Stomach (tissue), 9 donors: ENCODE results near the gene ENTPD2. TPM values are rescaled to one million over a fixed set of nuclear protein-coding genes. Genes with fewer than 3 reads are reported as not detected.
A peak's percentile ranks its signal among the peaks of the same experiment; 100 is the strongest.

Source experiments
- DNase-seq, 2 donors: peaks; one replicate each; pipeline versions ENCODE4 v3.0.0 to v3.0.0-alpha.2; 2013 to 2019
- H3K27ac ChIP-seq, 5 donors: fragments of 200-600 bp in 4 of 5; sonication (generic) in 4 of 5; one replicate each; pipeline ENCODE4 v1.5.1; 2013 to 2019; ENCODE audit warnings: mild to moderate bottlenecking in 1 of 5, moderate library complexity in 1 of 5
- H3K27me3 ChIP-seq, 3 donors: fragments of 200-600 bp; sonication (generic); one replicate each; pipeline ENCODE4 v1.5.1; 2017 to 2019; ENCODE audit warnings: mixed run types in 1 of 3
- H3K36me3 ChIP-seq, 4 donors: fragments of 200-600 bp; sonication (generic); 1 replicate in 3 of 4; 2 replicates in 1 of 4; pipeline ENCODE4 v1.5.1; 2016 to 2019
- H3K4me1 ChIP-seq, 4 donors: fragments of 200-600 bp; sonication (generic); one replicate each; pipeline ENCODE4 v1.5.1; 2016 to 2019
- H3K4me3 ChIP-seq, 4 donors: fragments of 200-600 bp; sonication (generic) in 3 of 4; one replicate each; pipeline ENCODE4 v1.5.1; 2016 to 2019; ENCODE audit warnings: mild to moderate bottlenecking in 1 of 4
- H3K9me3 ChIP-seq, 4 donors: fragments of 200-600 bp; sonication (generic); one replicate each; pipeline ENCODE4 v1.5.1; 2016 to 2019
- CTCF ChIP-seq, 7 experiments: fragments of 450-650 bp in 4 of 7; fragments of 200-600 bp in 3 of 7; sonication (generic) in 3 of 7; IDR thresholded peaks; one replicate each; pipeline ENCODE4 v1.5.1; 2016 to 2019; ENCODE audit warnings: antibody characterized with exemption in 7 of 7, control low read depth in 2 of 7, mild to moderate bottlenecking in 1 of 7
- EP300 ChIP-seq: sonication (generic); formaldehyde crosslinking; IDR thresholded peaks from one replicate; pipeline ENCODE4 v1.6.1; 2017; ENCODE audit warnings: antibody characterized with exemption
- POLR2A ChIP-seq, 4 donors: fragments of 450-650 bp; IDR thresholded peaks; one replicate each; pipeline ENCODE4 v1.6.1; 2016; ENCODE audit warnings: antibody characterized with exemption in 4 of 4, control low read depth in 2 of 4, mild to moderate bottlenecking in 1 of 4, moderate library complexity in 1 of 4
- POLR2AphosphoS5 ChIP-seq, 3 donors: sonication (generic); formaldehyde crosslinking; IDR thresholded peaks; one replicate each; pipeline ENCODE4 v1.6.1; 2016; ENCODE audit warnings: antibody characterized with exemption in 3 of 3
- WGBS, 5 donors: extraction: QIAGEN DNeasy Blood & Tissue Kit in 3 of 5; methylation state at CpG; one replicate each; pipeline versions ENCODE4 v1.1.5 to v1.1.7; 2013 to 2018; 5-methylcytosine and 5-hydroxymethylcytosine counted together
- intact Hi-C: fragments of 100-400 bp; cut with DNase I; formaldehyde crosslinking; loops from one replicate; pipeline ENCODE4 v1.15.1; 2023; ENCODE audit warnings: low total_unique reads
- polyA plus RNA-seq, 3 donors: library from polyadenylated mRNA; stranded (reverse); fragments of 200-250 nt; gene quantifications; one replicate each; pipeline ENCODE4 v1.2.3, GENCODE V29; 2013
- total RNA-seq, 5 donors: library from RNA; depleted of rRNA; stranded (reverse); fragments of >200 nt; gene quantifications; one replicate each; pipeline versions ENCODE4 v1.1.0 to v1.2.3, GENCODE V29; 2014 to 2016
- donor health status: healthy with polysubstance abuse.
- donor health status: Bipolar disorder and iron deficiency.
- donor health status: healthy.

Gene ENTPD2
- total and polyA plus RNA-seq, 8 donors = 2.0 to 11.3 (median 3.5) TPM; not detected in 1

GRCh38 chr9:137069508-137070091 lies 15.7 kb upstream of the ENTPD2 start:
- Histone ChIP-seq H3K4me3 (peak overlapping the region; percentile 46 to 53 (median 48)), H3K36me3 (no peaks in the 10 kb centered on the region), H3K27me3 (peaks cover 0 to 25% (median 11%) of the 10 kb centered on the region in 3 donors), H3K9me3 (no peaks in the 10 kb centered on the region), H3K27ac (peak overlapping the region in 2 of 5 donors; percentile 81 to 82), H3K4me1 (peaks cover 21 to 54% (median 30%) of the 10 kb centered on the region in 4 donors)
- TF ChIP-seq CTCF (IDR thresholded peaks at IDR 0.05) (no peak), POLR2A (IDR thresholded peaks at IDR 0.05) (no peak), POLR2AphosphoS5 (IDR thresholded peaks at IDR 0.05) (no peak), EP300 (no peak)
- intact Hi-C loops = no loop called here
- WGBS, 5 donors = 2 to 7% (median 4%) methylated on average over 12 to 52 of the region's 52 CpGs
- peak in 1 of 2 donors; percentile 56 for DNase-seq

GRCh38 chr9:137068539-137069507 lies 15.0 kb upstream of the ENTPD2 start:
- DNase-seq = peak in 1 of 2 donors; percentile 36
- TF ChIP-seq EP300 (no peak), POLR2A (IDR thresholded peaks at IDR 0.05) (no peak), CTCF (IDR thresholded peaks at IDR 0.05) (no peak), POLR2AphosphoS5 (IDR thresholded peaks at IDR 0.05) (no peak)
- Histone ChIP-seq H3K9me3 (no peaks in the 10 kb centered on the region), H3K36me3 (no peaks in the 10 kb centered on the region), H3K27me3 (peaks cover 0 to 27% (median 11%) of the 10 kb centered on the region in 3 donors), H3K4me1 (peaks cover 21 to 59% (median 37%) of the 10 kb centered on the region in 4 donors), H3K4me3 (peak overlapping the region in 2 of 4 donors; percentile 48 to 49), H3K27ac (no peak overlapping the region)
- 79 to 86% (median 84%) methylated on average over 9 to 17 of the region's 17 CpGs for WGBS, 5 donors
- intact Hi-C loops = no loop called here

GRCh38 chr9:137067860-137068538 lies 14.1 kb upstream of the ENTPD2 start:
- intact Hi-C loops = no loop called here
- DNase-seq = peak; percentile 88 to 94
- Histone ChIP-seq H3K27ac (peak overlapping the region in 1 of 5 donors; percentile 32), H3K36me3 (no peaks in the 10 kb centered on the region), H3K27me3 (peaks cover 0 to 32% (median 11%) of the 10 kb centered on the region in 3 donors), H3K4me1 (peaks cover 21 to 59% (median 39%) of the 10 kb centered on the region in 4 donors), H3K4me3 (no peak overlapping the region), H3K9me3 (no peaks in the 10 kb centered on the region)
- 38 to 45% (median 43%) methylated on average over 9 to 12 of the region's 12 CpGs for WGBS, 5 donors
- peak in 1 of 3 donors; percentile 44 for TF ChIP-seq POLR2AphosphoS5 (IDR thresholded peaks at IDR 0.05)
- peak in 6 of 7 experiments; percentile 44 to 86 (median 80) for TF ChIP-seq CTCF (IDR thresholded peaks at IDR 0.05)
- TF ChIP-seq EP300 = no peak
